ENCODE measurements around the gene CHST9. TPM values are rescaled to one million over a fixed set of nuclear protein-coding genes. Genes with fewer than 3 reads are reported as not detected.

The CHST9 gene
- total and polyA plus RNA-seq, 10 of the 15 experiments (the other 5 are each of a cell fraction or from before 2014, with no cell fraction given), result 0.34 TPM; not detected in 9

GRCh38 chr18:27049969-27050368 lies 135.1 kb downstream of the CHST9 start:
- ChIA-PET SMC1A (ENCODE audit: uncharacterized antibody, unreplicated experiment) (no interaction called here), POLR2A (no interaction called here), RAD21 (ENCODE audit: unreplicated experiment) (no interaction called here), CTCF (no interaction called here)
- Histone ChIP-seq H3K9ac (ENCODE audit: control insufficient read depth, insufficient read depth, low read length) (no peak overlapping the region), H4K20me1 (ENCODE audit: control insufficient read depth, insufficient read depth) (no peaks in the 10 kb centered on the region; the same call in 1 of the 2 replicates), H3K27me3 (replicated peaks in 1 of 2; ENCODE audit: control insufficient read depth in 2 of 2, insufficient read depth in 2 of 2, low read length in 1 of 2) (no peaks in the 10 kb centered on the region), H3K4me2 (ENCODE audit: control insufficient read depth, insufficient read depth) (no peak overlapping the region), H3K9me3 (replicated peaks; ENCODE audit: control insufficient read depth, insufficient read depth, low read length) (no peaks in the 10 kb centered on the region), H2AFZ (ENCODE audit: control insufficient read depth, low read depth, low read length) (no peak overlapping the region), H3K27ac (ENCODE audit: control insufficient read depth, insufficient read depth) (no peak overlapping the region), H3K4me1 (ENCODE audit: control insufficient read depth, insufficient read depth, low read length) (no peaks in the 10 kb centered on the region), H3K36me3 (ENCODE audit: control insufficient read depth in 2 of 2, insufficient read depth in 2 of 2, low read length in 1 of 2) (no peaks in the 10 kb centered on the region), H3K4me3 (no peak overlapping the region), H3K79me2 (ENCODE audit: control insufficient read depth, insufficient read depth, low read length) (no peaks in the 10 kb centered on the region)
- FAIRE-seq (no peak), ATAC-seq (no peak), DNase-seq (ENCODE audit: low read depth, low spot score) (no peak)
- TF ChIP-seq JUNB (IDR thresholded peaks at IDR 0.05), result no peak
- TF ChIP-seq, protein P1, sequence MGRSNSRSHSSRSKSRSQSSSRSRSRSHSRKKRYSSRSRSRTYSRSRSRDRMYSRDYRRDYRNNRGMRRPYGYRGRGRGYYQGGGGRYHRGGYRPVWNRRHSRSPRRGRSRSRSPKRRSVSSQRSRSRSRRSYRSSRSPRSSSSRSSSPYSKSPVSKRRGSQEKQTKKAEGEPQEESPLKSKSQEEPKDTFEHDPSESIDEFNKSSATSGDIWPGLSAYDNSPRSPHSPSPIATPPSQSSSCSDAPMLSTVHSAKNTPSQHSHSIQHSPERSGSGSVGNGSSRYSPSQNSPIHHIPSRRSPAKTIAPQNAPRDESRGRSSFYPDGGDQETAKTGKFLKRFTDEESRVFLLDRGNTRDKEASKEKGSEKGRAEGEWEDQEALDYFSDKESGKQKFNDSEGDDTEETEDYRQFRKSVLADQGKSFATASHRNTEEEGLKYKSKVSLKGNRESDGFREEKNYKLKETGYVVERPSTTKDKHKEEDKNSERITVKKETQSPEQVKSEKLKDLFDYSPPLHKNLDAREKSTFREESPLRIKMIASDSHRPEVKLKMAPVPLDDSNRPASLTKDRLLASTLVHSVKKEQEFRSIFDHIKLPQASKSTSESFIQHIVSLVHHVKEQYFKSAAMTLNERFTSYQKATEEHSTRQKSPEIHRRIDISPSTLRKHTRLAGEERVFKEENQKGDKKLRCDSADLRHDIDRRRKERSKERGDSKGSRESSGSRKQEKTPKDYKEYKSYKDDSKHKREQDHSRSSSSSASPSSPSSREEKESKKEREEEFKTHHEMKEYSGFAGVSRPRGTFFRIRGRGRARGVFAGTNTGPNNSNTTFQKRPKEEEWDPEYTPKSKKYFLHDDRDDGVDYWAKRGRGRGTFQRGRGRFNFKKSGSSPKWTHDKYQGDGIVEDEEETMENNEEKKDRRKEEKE (IDR thresholded peaks at IDR 0.05), result no peak
- no peak for TF ChIP-seq POLR2AphosphoS2 (IDR thresholded peaks at IDR 0.05; ENCODE audit: low read depth, low read length)
- TF ChIP-seq KLF5 (IDR thresholded peaks at IDR 0.05; ENCODE audit: partially characterized antibody), result no peak
- TF ChIP-seq MXI1 (IDR thresholded peaks at IDR 0.05; ENCODE audit: low read depth, low read length), result no peak
- in situ Hi-C loops (cut with MboI) (no loop called here), intact Hi-C loops (cut with micrococcal nuclease; ENCODE audit: unreplicated experiment) (no loop called here)
- no TSS peak for BruUV-seq (replicated peaks)
- WGBS (ENCODE audit: insufficient coverage, insufficient replicate concordance, low lambda C conversion rate, missing lambda C conversion rate), result 40% methylated on average over 4 of the region's 4 CpGs

DNA sequence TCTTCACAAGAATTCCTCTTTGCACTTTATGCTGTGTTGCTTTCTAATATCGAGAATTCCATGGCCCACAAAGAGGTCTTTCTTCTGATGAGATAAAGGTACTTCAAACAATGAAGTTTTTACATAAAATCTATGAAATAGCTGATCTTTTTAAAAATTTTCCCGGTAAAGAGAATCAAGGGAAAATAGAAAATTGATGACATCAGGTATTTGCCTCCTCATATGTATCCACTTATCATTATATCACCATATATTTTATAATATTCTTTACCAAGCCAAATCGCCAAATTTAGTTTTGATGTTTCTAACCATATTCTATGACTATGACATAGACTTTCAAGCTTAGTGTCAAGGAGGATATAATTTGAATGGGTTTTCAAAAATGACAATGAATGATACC lies 139.8 kb downstream of the CHST9 start:
- FAIRE-seq, result no peak
- H3K27me3 ChIP-seq (replicated peaks in 1 of 2; ENCODE audit: control insufficient read depth in 2 of 2, insufficient read depth in 2 of 2, low read length in 1 of 2), result no peaks in the 10 kb centered on the region

More for the DNA sequence above, 139.8 kb downstream of the CHST9 start:
- H3K9ac ChIP-seq (ENCODE audit: control insufficient read depth, insufficient read depth, low read length), result no peak overlapping the region
- ChIA-PET POLR2A (no interaction called here), SMC1A (ENCODE audit: uncharacterized antibody, unreplicated experiment) (interaction anchor here (0.8 kb wide), 1 partner anchor 33 kb away, joined by 3 read pairs; no protein-coding TSS in a partner anchor), RAD21 (ENCODE audit: unreplicated experiment) (no interaction called here), CTCF (no interaction called here)
- no peaks in the 10 kb centered on the region for H3K36me3 ChIP-seq (ENCODE audit: control insufficient read depth in 2 of 2, insufficient read depth in 2 of 2, low read length in 1 of 2)
- H4K20me1 ChIP-seq (ENCODE audit: control insufficient read depth, insufficient read depth), result no peaks in the 10 kb centered on the region
- in situ Hi-C loops (cut with MboI), result no loop called here
- WGBS (ENCODE audit: insufficient coverage, insufficient replicate concordance, low lambda C conversion rate, missing lambda C conversion rate), result 31% methylated on average over 3 of the region's 3 CpGs
- no peaks in the 10 kb centered on the region for H3K9me3 ChIP-seq (replicated peaks; ENCODE audit: control insufficient read depth, insufficient read depth, low read length)
- intact Hi-C loops (cut with micrococcal nuclease; ENCODE audit: unreplicated experiment), result no loop called here
- DNase-seq (ENCODE audit: low read depth, low spot score) (no peak), ATAC-seq (no peak)
- H3K4me1 ChIP-seq (ENCODE audit: control insufficient read depth, insufficient read depth, low read length), result no peaks in the 10 kb centered on the region
- H3K4me2 ChIP-seq (ENCODE audit: control insufficient read depth, insufficient read depth), result no peak overlapping the region
- no peak overlapping the region for H2AFZ ChIP-seq (ENCODE audit: control insufficient read depth, low read depth, low read length)
- H3K4me3 ChIP-seq, result no peak overlapping the region
- no peak overlapping the region for H3K27ac ChIP-seq (ENCODE audit: control insufficient read depth, insufficient read depth)
- TF ChIP-seq IKZF1 (conservative IDR thresholded peaks at IDR 0.05) (no peak), CBX5 (IDR thresholded peaks at IDR 0.05; ENCODE audit: low read depth) (no peak), RAD51 (IDR thresholded peaks at IDR 0.05) (no peak), SP1 (IDR thresholded peaks at IDR 0.05; ENCODE audit: low read depth, low read length) (no peak), POLR2A (IDR thresholded peaks at IDR 0.05; ENCODE audit: low read depth, low read length) (no peak), CBFB (IDR thresholded peaks at IDR 0.05; ENCODE audit: low read depth) (no peak), FOS (IDR thresholded peaks at IDR 0.05; ENCODE audit: borderline replicate concordance, extremely low read depth, insufficient read length) (no peak)
- TF ChIP-seq, protein P1 (IDR thresholded peaks at IDR 0.05), result no peak
- H3K79me2 ChIP-seq (ENCODE audit: control insufficient read depth, insufficient read depth, low read length), result no peaks in the 10 kb centered on the region
- no TSS peak for BruUV-seq (replicated peaks)

Measured in GM12878 (cell line).